Peyer's patch (tissue), 4 donors: ENCODE measurements around the gene GMPPB. TPM values are rescaled to one million over a fixed set of nuclear protein-coding genes. Genes with fewer than 3 reads are reported as not detected.

ENCODE experiments used
- DNase-seq, 3 donors: peaks; one replicate each; pipeline ENCODE4 v3.0.0-alpha.2; 2017 to 2019
- H3K27ac ChIP-seq, 4 donors: fragments of 200-600 bp; sonication (generic); one replicate each; pipeline ENCODE4 v1.5.1; 2016 to 2019
- H3K27me3 ChIP-seq, 2 donors: fragments of 200-600 bp; sonication (generic); one replicate each; pipeline ENCODE4 v1.5.1; 2019
- H3K36me3 ChIP-seq, 3 donors: fragments of 200-600 bp; sonication (generic); one replicate each; pipeline ENCODE4 v1.5.1; 2016 to 2019
- H3K4me1 ChIP-seq, 4 donors: fragments of 200-600 bp; sonication (generic); one replicate each; pipeline ENCODE4 v1.5.1; 2016 to 2019
- H3K4me3 ChIP-seq, 4 donors: fragments of 200-600 bp; sonication (generic); 1 replicate in 3 of 4; 2 replicates in 1 of 4; pipeline ENCODE4 v1.5.1; 2016 to 2019; ENCODE audit warnings: mild to moderate bottlenecking in 1 of 4
- H3K9me3 ChIP-seq, 4 donors: fragments of 200-600 bp; sonication (generic); one replicate each; pipeline ENCODE4 v1.5.1; 2016 to 2019; ENCODE audit warnings: mild to moderate bottlenecking in 1 of 4
- POLR2A ChIP-seq, 2 donors: fragments of 450-650 bp; IDR thresholded peaks; one replicate each; pipeline ENCODE4 v1.5.1; 2017; ENCODE audit warnings: antibody characterized with exemption in 2 of 2, mild to moderate bottlenecking in 2 of 2, moderate library complexity in 2 of 2
- total RNA-seq, 4 donors: library from RNA; depleted of rRNA; stranded (reverse); fragments of >200 nt; gene quantifications; one replicate each; pipeline ENCODE4 v1.1.0, GENCODE V29; 2016
- TF ChIP-seq, protein P1 (sequence below), 6 experiments: fragments of 450-650 bp in 4 of 6; fragments of 200-600 bp in 2 of 6; sonication (generic) in 1 of 6; IDR thresholded peaks; one replicate each; pipeline ENCODE4 v1.5.1; 2017 to 2019; ENCODE audit warnings: antibody characterized with exemption in 6 of 6, mild to moderate bottlenecking in 3 of 6, moderate library complexity in 1 of 6

The GMPPB gene
- total RNA-seq, 4 donors from 2014 or later, result 35.4 to 46.4 (median 40.7) TPM

DNA sequence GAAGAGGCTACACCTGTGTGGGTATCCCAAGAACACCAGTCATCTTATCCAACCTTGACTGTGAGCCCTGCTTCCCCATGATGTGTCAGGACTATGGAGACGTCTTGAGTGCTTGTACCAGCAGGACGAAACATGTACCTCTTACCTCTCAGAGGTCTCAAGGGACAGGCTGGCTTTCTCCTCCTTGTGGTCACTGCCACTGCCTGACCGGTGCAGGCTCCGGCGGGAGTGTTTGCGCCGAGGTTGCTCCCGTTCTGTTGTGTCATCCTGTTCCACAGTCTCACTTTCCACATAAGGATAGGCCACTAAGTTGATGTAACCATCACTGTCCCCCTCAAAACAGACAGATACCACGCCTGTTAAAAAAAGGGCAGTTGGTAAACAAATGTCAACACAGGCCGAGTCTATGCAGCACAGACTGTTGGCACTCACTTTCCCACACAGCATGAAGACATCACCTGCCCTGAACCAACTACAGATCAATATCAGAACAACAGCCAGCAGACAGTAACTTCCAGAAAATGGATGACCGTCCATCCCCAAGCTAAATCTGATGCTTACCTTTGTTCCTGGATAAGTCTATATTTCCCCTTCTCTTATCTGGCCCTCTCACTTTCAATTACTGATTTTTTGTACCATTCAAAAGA, 14.4 kb upstream of the GMPPB start:
- peaks cover 0 to 61% (median 0%) of the 10 kb centered on the region in 3 donors for H3K36me3 ChIP-seq
- DNase-seq, result no peak
- no peaks in the 10 kb centered on the region for H3K27me3 ChIP-seq
- no peak overlapping the region for H3K4me3 ChIP-seq
- TF ChIP-seq, protein P1, sequence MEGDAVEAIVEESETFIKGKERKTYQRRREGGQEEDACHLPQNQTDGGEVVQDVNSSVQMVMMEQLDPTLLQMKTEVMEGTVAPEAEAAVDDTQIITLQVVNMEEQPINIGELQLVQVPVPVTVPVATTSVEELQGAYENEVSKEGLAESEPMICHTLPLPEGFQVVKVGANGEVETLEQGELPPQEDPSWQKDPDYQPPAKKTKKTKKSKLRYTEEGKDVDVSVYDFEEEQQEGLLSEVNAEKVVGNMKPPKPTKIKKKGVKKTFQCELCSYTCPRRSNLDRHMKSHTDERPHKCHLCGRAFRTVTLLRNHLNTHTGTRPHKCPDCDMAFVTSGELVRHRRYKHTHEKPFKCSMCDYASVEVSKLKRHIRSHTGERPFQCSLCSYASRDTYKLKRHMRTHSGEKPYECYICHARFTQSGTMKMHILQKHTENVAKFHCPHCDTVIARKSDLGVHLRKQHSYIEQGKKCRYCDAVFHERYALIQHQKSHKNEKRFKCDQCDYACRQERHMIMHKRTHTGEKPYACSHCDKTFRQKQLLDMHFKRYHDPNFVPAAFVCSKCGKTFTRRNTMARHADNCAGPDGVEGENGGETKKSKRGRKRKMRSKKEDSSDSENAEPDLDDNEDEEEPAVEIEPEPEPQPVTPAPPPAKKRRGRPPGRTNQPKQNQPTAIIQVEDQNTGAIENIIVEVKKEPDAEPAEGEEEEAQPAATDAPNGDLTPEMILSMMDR (IDR thresholded peaks at IDR 0.05), result no peak
- TF ChIP-seq POLR2A (IDR thresholded peaks at IDR 0.05), result no peak
- H3K4me1 ChIP-seq, result no peaks in the 10 kb centered on the region
- H3K9me3 ChIP-seq, result no peaks in the 10 kb centered on the region
- H3K27ac ChIP-seq, result no peak overlapping the region

DNA sequence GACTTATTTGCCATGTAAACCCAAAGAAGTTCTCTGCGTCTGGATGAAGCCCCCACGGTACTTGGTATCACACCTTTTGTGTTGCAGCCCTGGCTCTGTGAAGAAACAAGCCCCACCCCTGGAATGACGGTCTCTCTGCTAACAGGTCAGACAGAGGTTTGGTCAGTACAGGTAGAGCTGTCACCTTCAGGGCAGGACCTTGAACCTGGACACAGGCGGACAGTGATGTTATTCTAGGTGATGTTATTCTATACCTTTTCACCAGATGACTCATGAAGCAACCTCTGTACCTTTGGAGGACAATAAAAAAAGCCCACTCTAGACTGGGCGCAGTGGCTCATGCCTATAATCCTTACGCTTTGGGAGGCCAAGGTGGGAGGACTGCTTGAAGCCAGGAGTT, 11.0 kb upstream of the GMPPB start:
- Histone ChIP-seq H3K4me3 (no peak overlapping the region), H3K27me3 (no peaks in the 10 kb centered on the region), H3K27ac (no peak overlapping the region), H3K9me3 (no peaks in the 10 kb centered on the region), H3K36me3 (peaks cover 0 to 88% (median 0%) of the 10 kb centered on the region in 3 donors), H3K4me1 (no peaks in the 10 kb centered on the region)
- TF ChIP-seq, protein P1 (IDR thresholded peaks at IDR 0.05), result no peak
- TF ChIP-seq POLR2A (IDR thresholded peaks at IDR 0.05), result no peak
- DNase-seq, result peak in 1 of 3 donors; percentile 41

DNA sequence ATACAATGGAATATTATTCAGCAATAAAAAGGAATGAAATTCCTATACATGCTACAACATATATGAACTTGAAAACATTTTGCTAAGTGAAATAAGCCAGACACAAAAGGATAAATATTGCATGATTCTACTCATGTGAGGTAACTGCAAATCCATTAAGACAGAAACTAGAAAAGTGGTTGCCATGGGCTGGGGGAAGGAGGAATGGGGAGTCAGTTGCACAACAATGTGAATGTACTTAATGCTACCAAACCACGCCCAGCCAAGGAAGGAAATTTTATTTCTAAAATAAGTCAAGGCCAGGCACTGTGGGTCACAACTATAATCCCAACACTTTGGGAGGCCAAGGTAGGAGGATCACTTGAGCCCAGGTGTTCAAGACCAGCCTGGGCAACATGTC, 9.8 kb upstream of the GMPPB start:
- Histone ChIP-seq H3K4me1 (no peaks in the 10 kb centered on the region), H3K36me3 (peaks cover 0 to 95% (median 0%) of the 10 kb centered on the region in 3 donors), H3K4me3 (no peak overlapping the region), H3K27me3 (no peaks in the 10 kb centered on the region), H3K9me3 (no peaks in the 10 kb centered on the region), H3K27ac (no peak overlapping the region)
- TF ChIP-seq, protein P1 (IDR thresholded peaks at IDR 0.05), result no peak
- TF ChIP-seq POLR2A (IDR thresholded peaks at IDR 0.05), result no peak
- DNase-seq, result no peak

DNA sequence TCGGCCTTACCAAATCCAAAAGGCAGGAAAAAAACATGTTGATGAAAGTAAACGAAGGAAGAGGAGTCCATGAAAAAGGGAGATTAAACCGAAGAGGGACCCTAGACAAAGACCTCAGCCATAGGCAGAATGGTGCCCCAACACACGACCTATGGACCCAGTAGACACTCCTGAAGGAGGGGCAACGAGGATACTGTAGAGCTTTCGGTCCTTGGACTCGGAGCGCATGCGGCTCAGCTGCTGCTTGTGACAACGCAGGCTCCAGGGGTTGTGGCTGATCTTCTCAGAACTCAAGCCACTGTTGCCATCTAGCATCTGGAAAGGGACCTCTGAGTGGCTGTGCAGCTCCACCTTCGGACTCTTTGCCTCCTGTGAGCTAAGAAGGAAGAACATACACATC, 8.8 kb upstream of the GMPPB start:
- H3K36me3 ChIP-seq, result peaks cover 0 to 92% (median 0%) of the 10 kb centered on the region in 3 donors
- no peak for TF ChIP-seq POLR2A (IDR thresholded peaks at IDR 0.05)
- TF ChIP-seq, protein P1 (IDR thresholded peaks at IDR 0.05), result no peak

GRCh38 chr3:49729966-49730609, 6.3 kb upstream of the GMPPB start:
- no peak overlapping the region for H3K4me3 ChIP-seq
- H3K27me3 ChIP-seq, result no peaks in the 10 kb centered on the region
- H3K9me3 ChIP-seq, result no peaks in the 10 kb centered on the region
- H3K36me3 ChIP-seq, result peaks cover 0 to 79% (median 0%) of the 10 kb centered on the region in 3 donors
- H3K27ac ChIP-seq, result no peak overlapping the region
- peaks cover 0 to 19% (median 0%) of the 10 kb centered on the region in 4 donors for H3K4me1 ChIP-seq
- DNase-seq, result no peak
- TF ChIP-seq POLR2A (IDR thresholded peaks at IDR 0.05), result no peak

More for the DNA sequence above, 8.8 kb upstream of the GMPPB start:
- H3K4me1 ChIP-seq, result no peaks in the 10 kb centered on the region
- no peak overlapping the region for H3K27ac ChIP-seq
- no peak for DNase-seq
- no peaks in the 10 kb centered on the region for H3K9me3 ChIP-seq
- H3K27me3 ChIP-seq, result no peaks in the 10 kb centered on the region
- no peak overlapping the region for H3K4me3 ChIP-seq

DNA sequence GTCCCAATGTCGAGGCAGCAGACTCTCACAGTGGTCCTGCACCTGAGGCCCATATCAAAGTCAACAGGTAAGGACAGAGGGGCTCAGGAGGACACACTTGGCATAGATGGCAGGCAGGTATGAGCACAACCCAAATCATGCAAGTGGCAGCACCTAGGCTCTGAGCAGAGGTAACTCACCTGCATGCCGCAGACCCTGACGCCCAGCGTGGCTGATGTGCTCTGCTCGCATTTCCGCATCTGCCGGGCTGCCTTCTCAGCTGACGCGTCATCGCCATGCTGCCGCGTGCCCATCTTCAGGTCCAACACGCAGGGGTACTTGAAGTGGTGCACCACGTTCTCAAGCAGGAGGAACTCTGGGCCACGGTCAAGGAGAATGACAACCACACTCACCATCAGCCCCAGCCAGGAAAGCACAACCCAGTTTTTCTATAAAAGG, 4.2 kb upstream of the GMPPB start:
- peak in 1 of 3 donors; percentile 47 for DNase-seq
- Histone ChIP-seq H3K27me3 (no peaks in the 10 kb centered on the region), H3K27ac (peak overlapping the region in 2 of 4 donors; percentile 3 to 63), H3K36me3 (peaks cover 0 to 60% (median 0%) of the 10 kb centered on the region in 3 donors), H3K4me1 (peaks cover 3 to 30% (median 7%) of the 10 kb centered on the region in 4 donors), H3K9me3 (no peaks in the 10 kb centered on the region), H3K4me3 (no peak overlapping the region)
- TF ChIP-seq, protein P1 (IDR thresholded peaks at IDR 0.05), result no peak
- TF ChIP-seq POLR2A (IDR thresholded peaks at IDR 0.05), result no peak
